Stimulated activated CD8-positive, alpha-beta memory T cell treated with anti-CD3 and anti-CD28 coated beads, Interleukin-7, amount 100 ng/mL, for 48 hours (primary cell): Measurements from ENCODE around the gene PNKD.
A peak's percentile ranks its signal among the peaks of the same experiment; 100 is the strongest.

Experiments
- DNase-seq, 2 donors: peaks; one replicate each; pipeline ENCODE4 v3.0.0-alpha.2; 2020; ENCODE audit warnings: low read depth in 1 of 2; ENCODE audit errors: extremely low read depth in 1 of 2

The PNKD gene

GRCh38 chr2:218256612-218257350, 13.5 kb upstream of the PNKD start:
- DNase-seq = no peak

GRCh38 chr2:218257390-218257981, 12.8 kb upstream of the PNKD start:
- peak; percentile 43 to 54 for DNase-seq

- no peak for DNase-seq
Measured at GRCh38 chr2:218259099-218259961, 11.0 kb upstream of the PNKD start.

GRCh38 chr2:218260166-218260565, 10.2 kb upstream of the PNKD start:
- DNase-seq = no peak

GRCh38 chr2:218260742-218261422, 9.4 kb upstream of the PNKD start, which contains the start of gene GPBAR1:
TSS of gene GPBAR1 (plus strand) at chr2:218261015. CDS start at chr2:218262725, 1,710 bp downstream.
- no peak for DNase-seq

GRCh38 chr2:218261423-218262236, 8.7 kb upstream of the PNKD start:
- no peak for DNase-seq

GRCh38 chr2:218262237-218262600, 8.1 kb upstream of the PNKD start:
- DNase-seq = no peak

- DNase-seq = no peak
Measured at GRCh38 chr2:218262631-218263586, 7.4 kb upstream of the PNKD start.

- DNase-seq = no peak
Measured at GRCh38 chr2:218263817-218264641, 6.3 kb upstream of the PNKD start.

GRCh38 chr2:218264773-218265561, 5.4 kb upstream of the PNKD start:
- no peak for DNase-seq

- DNase-seq = no peak
Measured at GRCh38 chr2:218265626-218266025, 4.7 kb upstream of the PNKD start.

- DNase-seq = no peak
Measured at GRCh38 chr2:218266316-218266979, 3.9 kb upstream of the PNKD start.

GRCh38 chr2:218267259-218267658, 3.1 kb upstream of the PNKD start:
- no peak for DNase-seq

GRCh38 chr2:218270721-218271486, 585 bp downstream of the PNKD start:
- DNase-seq = no peak

- DNase-seq = no peak
Measured at GRCh38 chr2:218271487-218271797, 1.1 kb downstream of the PNKD start.

- DNase-seq = no peak
Measured at GRCh38 chr2:218271865-218272530, 1.7 kb downstream of the PNKD start.
